Vagina (tissue), 2 donors: ENCODE measurements around the gene PHIP.

Source experiments
- CTCF ChIP-seq, 3 experiments: fragments of 450-650 bp in 2 of 3; fragments of 200-600 bp in 1 of 3; sonication (generic) in 1 of 3; IDR thresholded peaks; one replicate each; pipeline ENCODE4 v1.5.1; 2017 to 2019; ENCODE audit warnings: antibody characterized with exemption in 3 of 3, mild to moderate bottlenecking in 2 of 3, moderate library complexity in 2 of 3
- POLR2A ChIP-seq, 2 donors: fragments of 450-650 bp; IDR thresholded peaks; one replicate each; pipeline ENCODE4 v1.6.1; 2017; ENCODE audit warnings: antibody characterized with exemption in 2 of 2, mild to moderate bottlenecking in 2 of 2, moderate library complexity in 2 of 2
- POLR2AphosphoS5 ChIP-seq, 2 donors: sonication (generic); formaldehyde crosslinking; IDR thresholded peaks; one replicate each; pipeline ENCODE4 v1.9.0; 2017; ENCODE audit warnings: antibody characterized with exemption in 2 of 2, mild to moderate bottlenecking in 2 of 2, low read depth in 1 of 2; ENCODE audit not compliant: insufficient read depth in 1 of 2

- TF ChIP-seq CTCF (IDR thresholded peaks at IDR 0.05) (no peak), POLR2AphosphoS5 (IDR thresholded peaks at IDR 0.05; ENCODE audit: insufficient read depth in 1 of 2, low read depth in 1 of 2) (no peak), POLR2A (IDR thresholded peaks at IDR 0.05) (no peak)
Observed at GRCh38 chr6:79070206-79070825, 7.7 kb downstream of the PHIP start.
